ENCODE measurements around the gene PITX3.

PITX3 gene

GRCh38 chr10:102245082-102245931, 4.0 kb upstream of the PITX3 start, which contains the start of gene GBF1 (continued):
- peak; percentile 18; the same call in 1 of the 2 replicates for TF ChIP-seq PRDM4 (tag by site-specific recombination; IDR thresholded peaks at IDR 0.05)
- no peak for TF ChIP-seq ZNF654 (tag by site-specific recombination; IDR thresholded peaks at IDR 0.05; ENCODE audit: low read depth)
- peak; percentile 45; the same call in 1 of the 2 replicates for TF ChIP-seq ZBTB21 (tag by site-specific recombination; IDR thresholded peaks at IDR 0.05)
- TF ChIP-seq, protein P1, sequence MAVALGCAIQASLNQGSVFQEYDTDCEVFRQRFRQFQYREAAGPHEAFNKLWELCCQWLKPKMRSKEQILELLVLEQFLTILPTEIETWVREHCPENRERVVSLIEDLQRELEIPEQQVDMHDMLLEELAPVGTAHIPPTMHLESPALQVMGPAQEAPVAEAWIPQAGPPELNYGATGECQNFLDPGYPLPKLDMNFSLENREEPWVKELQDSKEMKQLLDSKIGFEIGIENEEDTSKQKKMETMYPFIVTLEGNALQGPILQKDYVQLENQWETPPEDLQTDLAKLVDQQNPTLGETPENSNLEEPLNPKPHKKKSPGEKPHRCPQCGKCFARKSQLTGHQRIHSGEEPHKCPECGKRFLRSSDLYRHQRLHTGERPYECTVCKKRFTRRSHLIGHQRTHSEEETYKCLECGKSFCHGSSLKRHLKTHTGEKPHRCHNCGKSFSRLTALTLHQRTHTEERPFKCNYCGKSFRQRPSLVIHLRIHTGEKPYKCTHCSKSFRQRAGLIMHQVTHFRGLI (tag by site-specific recombination; IDR thresholded peaks at IDR 0.05): no peak; the same call in 1 of the 2 replicates
- TF ChIP-seq PBX3 (CRISPR knock-in tag; IDR thresholded peaks at IDR 0.05): peak; percentile 80
- TF ChIP-seq KLF16 (tag by site-specific recombination; IDR thresholded peaks at IDR 0.05): peak; percentile 19
- peak; percentile 38; the same call in 1 of the 2 replicates for TF ChIP-seq ZSCAN30 (tag by site-specific recombination; IDR thresholded peaks at IDR 0.05)
- TF ChIP-seq BCL6B (tag by site-specific recombination; IDR thresholded peaks at IDR 0.05): no peak
- TF ChIP-seq ZNF600 (tag by site-specific recombination; IDR thresholded peaks at IDR 0.05): peak; percentile 72
- TF ChIP-seq, protein P2, sequence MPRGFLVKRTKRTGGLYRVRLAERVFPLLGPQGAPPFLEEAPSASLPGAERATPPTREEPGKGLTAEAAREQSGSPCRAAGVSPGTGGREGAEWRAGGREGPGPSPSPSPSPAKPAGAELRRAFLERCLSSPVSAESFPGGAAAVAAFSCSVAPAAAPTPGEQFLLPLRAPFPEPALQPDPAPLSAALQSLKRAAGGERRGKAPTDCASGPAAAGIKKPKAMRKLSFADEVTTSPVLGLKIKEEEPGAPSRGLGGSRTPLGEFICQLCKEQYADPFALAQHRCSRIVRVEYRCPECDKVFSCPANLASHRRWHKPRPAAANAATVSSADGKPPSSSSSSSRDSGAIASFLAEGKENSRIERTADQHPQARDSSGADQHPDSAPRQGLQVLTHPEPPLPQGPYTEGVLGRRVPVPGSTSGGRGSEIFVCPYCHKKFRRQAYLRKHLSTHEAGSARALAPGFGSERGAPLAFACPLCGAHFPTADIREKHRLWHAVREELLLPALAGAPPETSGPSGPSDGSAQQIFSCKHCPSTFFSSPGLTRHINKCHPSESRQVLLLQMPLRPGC (tag by site-specific recombination; IDR thresholded peaks at IDR 0.05): peak; percentile 50
- no peak for TF ChIP-seq ZNF148 (tag by site-specific recombination; IDR thresholded peaks at IDR 0.05; ENCODE audit: borderline replicate concordance)
- no peak for TF ChIP-seq SALL2 (tag by site-specific recombination; IDR thresholded peaks at IDR 0.05; ENCODE audit: borderline replicate concordance)
- TF ChIP-seq MYNN (tag by site-specific recombination; IDR thresholded peaks at IDR 0.05; ENCODE audit: borderline replicate concordance): no peak
- TF ChIP-seq, protein P3, sequence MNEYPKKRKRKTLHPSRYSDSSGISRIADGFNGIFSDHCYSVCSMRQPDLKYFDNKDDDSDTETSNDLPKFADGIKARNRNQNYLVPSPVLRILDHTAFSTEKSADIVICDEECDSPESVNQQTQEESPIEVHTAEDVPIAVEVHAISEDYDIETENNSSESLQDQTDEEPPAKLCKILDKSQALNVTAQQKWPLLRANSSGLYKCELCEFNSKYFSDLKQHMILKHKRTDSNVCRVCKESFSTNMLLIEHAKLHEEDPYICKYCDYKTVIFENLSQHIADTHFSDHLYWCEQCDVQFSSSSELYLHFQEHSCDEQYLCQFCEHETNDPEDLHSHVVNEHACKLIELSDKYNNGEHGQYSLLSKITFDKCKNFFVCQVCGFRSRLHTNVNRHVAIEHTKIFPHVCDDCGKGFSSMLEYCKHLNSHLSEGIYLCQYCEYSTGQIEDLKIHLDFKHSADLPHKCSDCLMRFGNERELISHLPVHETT (tag by site-specific recombination; IDR thresholded peaks at IDR 0.05): no peak; the same call in 1 of the 2 replicates
- 0 out of 2 replicates have a peak, but pooled peaks have one; percentile 33 for TF ChIP-seq OVOL3 (tag by site-specific recombination; IDR thresholded peaks at IDR 0.05)
- TF ChIP-seq, protein P4, sequence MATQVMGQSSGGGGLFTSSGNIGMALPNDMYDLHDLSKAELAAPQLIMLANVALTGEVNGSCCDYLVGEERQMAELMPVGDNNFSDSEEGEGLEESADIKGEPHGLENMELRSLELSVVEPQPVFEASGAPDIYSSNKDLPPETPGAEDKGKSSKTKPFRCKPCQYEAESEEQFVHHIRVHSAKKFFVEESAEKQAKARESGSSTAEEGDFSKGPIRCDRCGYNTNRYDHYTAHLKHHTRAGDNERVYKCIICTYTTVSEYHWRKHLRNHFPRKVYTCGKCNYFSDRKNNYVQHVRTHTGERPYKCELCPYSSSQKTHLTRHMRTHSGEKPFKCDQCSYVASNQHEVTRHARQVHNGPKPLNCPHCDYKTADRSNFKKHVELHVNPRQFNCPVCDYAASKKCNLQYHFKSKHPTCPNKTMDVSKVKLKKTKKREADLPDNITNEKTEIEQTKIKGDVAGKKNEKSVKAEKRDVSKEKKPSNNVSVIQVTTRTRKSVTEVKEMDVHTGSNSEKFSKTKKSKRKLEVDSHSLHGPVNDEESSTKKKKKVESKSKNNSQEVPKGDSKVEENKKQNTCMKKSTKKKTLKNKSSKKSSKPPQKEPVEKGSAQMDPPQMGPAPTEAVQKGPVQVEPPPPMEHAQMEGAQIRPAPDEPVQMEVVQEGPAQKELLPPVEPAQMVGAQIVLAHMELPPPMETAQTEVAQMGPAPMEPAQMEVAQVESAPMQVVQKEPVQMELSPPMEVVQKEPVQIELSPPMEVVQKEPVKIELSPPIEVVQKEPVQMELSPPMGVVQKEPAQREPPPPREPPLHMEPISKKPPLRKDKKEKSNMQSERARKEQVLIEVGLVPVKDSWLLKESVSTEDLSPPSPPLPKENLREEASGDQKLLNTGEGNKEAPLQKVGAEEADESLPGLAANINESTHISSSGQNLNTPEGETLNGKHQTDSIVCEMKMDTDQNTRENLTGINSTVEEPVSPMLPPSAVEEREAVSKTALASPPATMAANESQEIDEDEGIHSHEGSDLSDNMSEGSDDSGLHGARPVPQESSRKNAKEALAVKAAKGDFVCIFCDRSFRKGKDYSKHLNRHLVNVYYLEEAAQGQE (tag by site-specific recombination; IDR thresholded peaks at IDR 0.05): 0 out of 2 replicates have a peak, but pooled peaks have one; percentile 17
- peak; percentile 95 for TF ChIP-seq ZNF561 (tag by site-specific recombination; IDR thresholded peaks at IDR 0.05; ENCODE audit: borderline replicate concordance)
- peak; percentile 85 for TF ChIP-seq ZXDB (tag by site-specific recombination; IDR thresholded peaks at IDR 0.05)
- TF ChIP-seq ZNF843 (tag by site-specific recombination; IDR thresholded peaks at IDR 0.05): peak; percentile 54; the same call in 1 of the 2 replicates

All from HEK293 (cell line).